GM18511 (cell line): ENCODE results near the gene LY6G5B.

ENCODE experiments used
- ATAC-seq: cut with Tn5 transposase; IDR thresholded peaks from one replicate; pipeline ENCODE4 v1.9.1; 2021; ENCODE audit warnings: mild to moderate bottlenecking, moderate library complexity; ENCODE audit not compliant: unreplicated experiment

LY6G5B gene, protein sequence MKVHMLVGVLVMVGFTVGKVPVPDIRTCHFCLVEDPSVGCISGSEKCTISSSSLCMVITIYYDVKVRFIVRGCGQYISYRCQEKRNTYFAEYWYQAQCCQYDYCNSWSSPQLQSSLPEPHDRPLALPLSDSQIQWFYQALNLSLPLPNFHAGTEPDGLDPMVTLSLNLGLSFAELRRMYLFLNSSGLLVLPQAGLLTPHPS

GRCh38 chr6:31669676-31670075, at the start of gene LY6G5B:
Gene LY6G5B (plus strand): TSS chr6:31669976. CDS start chr6:31670951, 975 bp downstream.
- no peak for ATAC-seq

DNA sequence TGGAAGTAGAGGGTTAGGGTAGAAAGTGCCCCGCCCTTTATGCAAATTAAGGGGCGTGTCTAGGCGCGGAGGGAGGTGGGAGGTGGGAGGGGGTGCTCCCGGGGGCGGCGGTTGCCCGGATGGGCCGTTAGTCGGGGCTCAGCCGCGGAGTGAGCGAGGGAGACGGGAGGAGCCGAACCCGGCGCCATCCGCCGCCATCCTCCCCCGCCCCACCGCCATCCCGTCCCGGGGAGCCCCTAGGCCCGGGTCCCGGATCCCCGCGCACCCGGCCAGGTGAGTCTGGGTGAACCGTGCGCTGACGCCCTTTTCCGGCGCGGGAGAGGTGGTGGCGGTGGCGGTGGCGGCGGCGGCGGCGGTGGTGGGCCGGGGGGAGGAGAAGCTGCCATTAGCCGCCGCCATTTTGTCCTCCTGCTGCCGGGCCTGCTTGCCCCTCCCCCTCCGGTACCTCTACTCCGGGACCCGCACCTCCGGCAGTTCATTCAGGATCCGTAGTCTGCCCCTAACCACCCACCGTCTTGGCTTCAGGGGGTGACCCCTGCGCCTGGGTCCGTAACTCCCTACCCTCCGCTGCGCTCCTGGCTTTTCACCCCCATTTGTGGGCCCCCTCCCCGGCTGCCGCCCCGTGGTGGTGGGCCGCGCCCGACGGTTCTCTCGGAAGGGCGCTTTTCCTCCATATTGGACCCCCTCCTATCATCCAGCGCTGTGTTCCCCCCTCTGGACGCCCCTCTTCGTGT, 49.0 kb upstream of the LY6G5B start, which contains the start of gene PRRC2A:
Gene PRRC2A, plus strand, starts transcription at position 130 of the 734 bp plus-strand sequence. CDS start 2,075 bp downstream, outside the sequence.
- ATAC-seq, result peak; percentile 43

- ATAC-seq, result no peak
Observed at GRCh38 chr6:31621320-31621939, 48.3 kb upstream of the LY6G5B start.

DNA sequence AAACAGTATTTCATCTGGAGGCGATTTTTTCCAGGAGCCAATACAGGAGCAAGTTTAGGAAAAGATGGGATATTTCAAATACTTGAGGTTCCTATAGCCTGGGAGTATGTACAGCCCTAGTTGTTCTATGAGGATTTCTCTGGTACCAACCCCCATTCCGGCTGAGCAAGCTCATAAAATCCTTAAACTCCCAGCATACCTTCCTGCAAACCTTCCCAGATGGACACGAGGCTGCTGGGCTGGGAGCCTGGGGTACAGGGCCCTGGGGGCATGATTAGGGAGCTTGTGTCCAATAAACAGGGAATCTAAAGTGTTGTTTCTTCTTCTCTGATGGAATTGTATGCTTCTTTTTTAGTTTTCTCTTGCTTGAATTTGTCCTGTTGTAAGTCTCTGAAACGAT, 47.8 kb upstream of the LY6G5B start:
- no peak for ATAC-seq

GRCh38 chr6:31622684-31623091, 47.1 kb upstream of the LY6G5B start:
- no peak for ATAC-seq

GRCh38 chr6:31624070-31624469, 45.7 kb upstream of the LY6G5B start:
- no peak for ATAC-seq

DNA sequence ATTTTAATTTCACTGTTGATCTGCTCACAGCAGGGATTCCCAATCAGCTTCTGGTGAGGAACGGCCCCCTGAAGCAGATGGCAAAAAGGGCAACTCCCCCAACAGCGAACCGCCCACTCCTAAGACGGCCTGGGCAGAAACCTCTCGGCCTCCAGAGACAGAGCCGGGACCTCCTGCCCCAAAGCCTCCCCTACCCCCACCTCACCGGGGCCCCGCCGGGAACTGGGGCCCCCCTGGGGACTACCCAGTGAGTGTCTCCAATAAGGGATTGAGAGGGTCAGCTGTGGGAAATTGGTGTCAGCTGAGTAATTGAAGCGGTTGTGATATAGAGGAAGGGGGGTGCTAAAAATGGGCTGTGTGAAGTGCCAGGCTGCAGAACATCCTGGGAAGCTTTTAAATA, 42.8 kb upstream of the LY6G5B start:
- no peak for ATAC-seq

DNA sequence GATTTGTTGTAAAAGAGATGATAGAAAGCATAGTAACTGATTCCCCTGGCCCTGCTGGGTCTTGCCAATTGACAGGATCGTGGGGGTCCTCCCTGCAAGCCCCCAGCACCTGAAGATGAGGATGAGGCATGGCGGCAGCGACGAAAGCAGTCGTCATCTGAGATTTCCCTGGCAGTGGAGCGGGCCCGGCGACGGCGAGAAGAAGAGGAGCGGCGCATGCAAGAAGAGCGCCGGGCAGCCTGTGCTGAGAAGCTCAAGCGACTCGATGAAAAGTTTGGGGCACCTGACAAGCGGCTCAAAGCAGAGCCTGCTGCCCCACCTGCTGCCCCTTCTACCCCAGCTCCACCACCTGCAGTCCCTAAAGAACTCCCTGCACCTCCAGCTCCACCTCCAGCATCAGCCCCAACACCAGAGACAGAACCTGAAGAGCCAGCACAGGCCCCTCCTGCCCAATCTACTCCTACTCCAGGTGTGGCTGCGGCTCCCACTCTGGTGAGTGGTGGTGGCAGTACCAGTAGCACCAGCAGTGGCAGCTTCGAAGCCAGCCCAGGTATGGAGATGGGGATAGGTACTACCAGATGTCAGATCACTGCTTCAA, 42.0 kb upstream of the LY6G5B start:
- ATAC-seq, result no peak

GRCh38 chr6:31629014-31629413, 40.8 kb upstream of the LY6G5B start:
- no peak for ATAC-seq

GRCh38 chr6:31630177-31630934, 39.4 kb upstream of the LY6G5B start:
- no peak for ATAC-seq

DNA sequence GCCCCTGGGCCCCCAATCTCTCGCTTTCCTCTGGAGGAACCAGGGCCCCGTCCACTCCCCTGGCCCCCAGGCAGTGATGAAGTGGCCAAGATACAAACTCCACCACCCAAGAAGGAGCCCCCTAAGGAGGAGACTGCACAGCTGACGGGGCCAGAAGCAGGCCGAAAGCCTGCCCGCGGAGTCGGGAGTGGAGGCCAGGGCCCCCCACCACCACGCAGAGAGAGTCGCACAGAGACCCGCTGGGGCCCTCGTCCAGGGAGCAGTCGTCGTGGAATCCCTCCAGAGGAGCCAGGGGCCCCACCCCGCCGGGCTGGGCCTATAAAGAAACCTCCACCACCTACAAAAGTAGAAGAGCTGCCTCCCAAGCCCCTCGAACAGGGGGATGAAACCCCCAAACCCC, 38.6 kb upstream of the LY6G5B start:
- no peak for ATAC-seq

DNA sequence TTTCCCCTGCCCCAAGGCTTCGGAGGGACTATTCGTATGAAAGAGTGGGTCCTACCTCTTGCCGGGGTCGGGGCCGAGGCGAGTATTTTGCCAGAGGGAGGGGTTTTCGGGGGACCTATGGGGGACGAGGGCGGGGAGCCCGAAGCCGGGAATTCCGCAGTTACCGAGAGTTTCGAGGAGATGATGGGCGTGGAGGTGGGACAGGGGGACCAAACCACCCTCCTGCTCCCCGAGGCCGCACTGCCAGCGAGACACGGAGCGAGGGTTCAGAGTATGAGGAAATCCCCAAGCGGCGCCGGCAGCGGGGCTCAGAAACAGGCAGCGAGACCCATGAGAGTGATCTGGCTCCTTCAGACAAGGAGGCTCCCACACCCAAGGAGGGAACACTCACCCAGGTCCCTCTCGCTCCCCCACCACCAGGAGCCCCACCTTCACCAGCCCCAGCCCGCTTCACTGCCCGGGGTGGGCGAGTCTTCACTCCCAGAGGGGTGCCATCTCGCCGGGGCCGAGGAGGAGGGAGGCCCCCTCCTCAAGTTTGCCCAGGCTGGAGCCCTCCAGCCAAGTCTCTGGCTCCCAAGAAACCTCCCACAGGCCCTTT, 38.0 kb upstream of the LY6G5B start:
- no peak for ATAC-seq

- no peak for ATAC-seq
Observed at GRCh38 chr6:31632279-31632946, 37.4 kb upstream of the LY6G5B start.

DNA sequence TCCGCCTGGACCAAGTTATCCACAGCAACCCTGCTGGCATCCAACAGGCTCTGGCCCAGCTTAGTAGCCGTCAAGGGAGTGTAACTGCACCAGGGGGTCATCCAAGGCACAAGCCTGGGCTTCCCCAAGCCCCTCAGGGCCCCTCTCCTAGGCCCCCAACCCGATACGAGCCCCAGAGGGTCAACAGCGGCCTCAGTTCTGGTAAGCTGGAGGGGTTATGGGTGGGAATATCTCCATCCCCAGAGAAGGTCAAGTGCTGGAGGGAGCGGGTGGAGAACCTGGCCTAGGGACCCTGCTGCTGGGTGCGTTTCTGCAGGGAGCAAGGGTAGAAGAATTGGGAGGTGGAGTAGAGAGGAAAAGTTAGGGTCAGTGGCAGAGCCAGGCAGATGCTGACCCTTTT, 36.3 kb upstream of the LY6G5B start:
- ATAC-seq, result no peak

GRCh38 chr6:31634131-31634530, 35.6 kb upstream of the LY6G5B start:
- no peak for ATAC-seq

- ATAC-seq, result no peak
Observed at GRCh38 chr6:31634969-31635575, 34.7 kb upstream of the LY6G5B start.

GRCh38 chr6:31636698-31637596, 32.8 kb upstream of the LY6G5B start:
- ATAC-seq, result no peak

- no peak for ATAC-seq
Observed at GRCh38 chr6:31639043-31639442, 30.7 kb upstream of the LY6G5B start.

DNA sequence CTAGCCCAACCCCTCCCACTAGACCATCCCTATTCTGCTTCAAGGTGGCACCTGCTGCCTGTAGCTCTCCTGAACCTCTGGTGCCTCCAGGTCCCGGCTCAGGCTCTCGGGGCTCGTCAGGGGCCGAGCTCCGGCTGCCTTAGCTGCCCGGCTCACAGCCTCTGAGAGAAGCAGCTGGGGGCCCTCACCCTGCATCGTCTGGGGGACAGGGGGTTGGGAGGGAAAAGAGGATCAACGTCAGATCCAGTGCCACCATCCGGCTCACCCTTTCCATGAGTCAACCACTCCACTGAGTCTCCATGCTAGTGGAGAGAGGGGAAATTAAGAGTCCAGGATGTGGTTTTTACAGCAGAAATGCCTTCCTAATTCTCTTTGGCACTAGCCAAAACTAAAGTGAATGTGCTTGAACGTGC, 30.3 kb upstream of the LY6G5B start:
- no peak for ATAC-seq
